Activated T-helper 1 cell treated with anti-CD3 and anti-CD28 coated beads, Interleukin-12 subunit alpha, Interleukin-12 subunit beta, Interleukin-2, Interleukin-4 antibody, amounts not matched to agents 30 ng/mL and 10 ng/mL and 1 ng/mL, durations not matched to agents 14 hours and 24 hours and 36 hours (primary cell): ENCODE measurements around the gene PDPN. TPM values are rescaled to one million over a fixed set of nuclear protein-coding genes. Genes with fewer than 3 reads are reported as not detected.

Source experiments
- DNase-seq: peaks from one replicate; pipeline ENCODE4 v3.0.0; 2021; ENCODE audit warnings: low spot score
- H3K27ac Mint-ChIP-seq: one replicate; pipeline ENCODE4 v1.8.0; 2021; ENCODE audit warnings: mild to moderate bottlenecking, mixed read lengths
- H3K27me3 Mint-ChIP-seq: one replicate; pipeline ENCODE4 v1.8.0; 2022; ENCODE audit warnings: mild to moderate bottlenecking, moderate library complexity, mixed read lengths; ENCODE audit not compliant: insufficient read depth
- H3K36me3 Mint-ChIP-seq: one replicate; pipeline ENCODE4 v1.8.0; 2021; ENCODE audit warnings: low read depth, mixed read lengths
- H3K4me1 Mint-ChIP-seq: one replicate; pipeline ENCODE4 v1.8.0; 2021; ENCODE audit warnings: low read depth, mixed read lengths
- H3K4me3 Mint-ChIP-seq: one replicate; pipeline ENCODE4 v1.8.0; 2021; ENCODE audit warnings: mild to moderate bottlenecking, moderate library complexity, mixed read lengths
- H3K9me3 Mint-ChIP-seq: one replicate; pipeline ENCODE4 v1.8.0; 2021; ENCODE audit warnings: mixed read lengths
- intact Hi-C: fragments of 100-400 bp; cut with micrococcal nuclease; formaldehyde crosslinking; loops from one replicate; pipeline ENCODE4 v1.15.1; 2024
- total RNA-seq: library from RNA; stranded (reverse); gene quantifications from 2 replicates; pipeline ENCODE4 v1.2.3, GENCODE V29; 2022

PDPN gene
- total RNA-seq, 1 donor from 2014 or later = not detected

GRCh38 chr1:13628218-13628617 lies 44.6 kb downstream of the PDPN start:
- no peak for DNase-seq
- no peaks in the 10 kb centered on the region for H3K27me3 Mint-ChIP-seq
- H3K27ac Mint-ChIP-seq = no peak overlapping the region
- H3K36me3 Mint-ChIP-seq = no peaks in the 10 kb centered on the region
- intact Hi-C loops = no loop called here
- no peaks in the 10 kb centered on the region for H3K9me3 Mint-ChIP-seq
- H3K4me1 Mint-ChIP-seq = no peaks in the 10 kb centered on the region
- H3K4me3 Mint-ChIP-seq = no peak overlapping the region

DNA sequence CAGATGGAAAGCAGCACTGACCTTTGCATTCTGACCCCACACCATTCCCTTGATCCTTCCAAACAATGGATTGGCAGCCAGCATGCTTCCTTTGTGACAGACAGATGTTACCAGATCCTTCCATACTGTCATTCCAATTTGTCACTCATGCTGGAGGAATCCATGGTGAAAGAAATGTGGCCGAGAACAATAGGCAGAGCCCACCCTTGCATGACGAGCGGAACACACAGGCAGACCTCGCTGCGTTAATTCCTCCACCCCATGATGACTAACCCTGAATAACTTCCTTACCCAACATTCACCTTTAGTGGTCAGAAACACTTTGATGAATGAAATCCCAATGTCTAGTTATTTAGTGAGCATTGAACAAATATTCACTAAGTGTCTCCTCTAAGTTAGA lies 45.1 kb downstream of the PDPN start:
- Mint-ChIP-seq H3K4me1 (no peaks in the 10 kb centered on the region), H3K4me3 (no peak overlapping the region), H3K27ac (no peak overlapping the region), H3K9me3 (no peaks in the 10 kb centered on the region), H3K36me3 (no peaks in the 10 kb centered on the region), H3K27me3 (no peaks in the 10 kb centered on the region)
- intact Hi-C loops = no loop called here
- DNase-seq = no peak

- no peak for DNase-seq
- no peaks in the 10 kb centered on the region for H3K4me1 Mint-ChIP-seq
- peaks cover 3% of the 10 kb centered on the region for H3K36me3 Mint-ChIP-seq
- H3K4me3 Mint-ChIP-seq = no peak overlapping the region
- H3K27me3 Mint-ChIP-seq = no peaks in the 10 kb centered on the region
- intact Hi-C loops = no loop called here
- H3K27ac Mint-ChIP-seq = no peak overlapping the region
- H3K9me3 Mint-ChIP-seq = peaks cover 23% of the 10 kb centered on the region
Observed at GRCh38 chr1:13642306-13643004, 58.8 kb downstream of the PDPN start.

- H3K27ac Mint-ChIP-seq = no peak overlapping the region
- intact Hi-C loops = no loop called here
- DNase-seq = no peak
Observed at GRCh38 chr1:13643017-13643416, 59.4 kb downstream of the PDPN start.

DNA sequence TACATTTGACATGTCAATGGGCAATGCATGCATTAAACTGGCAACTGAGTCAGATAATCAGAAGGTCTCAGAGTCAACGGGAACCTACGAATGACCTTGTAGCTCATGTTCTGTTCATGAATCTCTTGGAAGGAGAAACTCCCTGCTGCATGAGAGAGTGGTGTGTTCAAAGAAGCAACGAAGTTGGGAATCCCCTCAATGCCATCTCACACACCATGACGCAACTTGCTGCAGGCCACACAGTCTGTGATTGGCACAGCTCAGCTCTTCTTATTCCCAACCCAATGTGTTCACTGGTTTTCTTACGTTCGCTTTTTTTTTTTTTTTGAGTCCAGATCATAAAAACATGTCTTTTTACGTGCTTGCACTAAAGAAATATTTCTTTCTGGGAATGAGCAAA lies 62.9 kb downstream of the PDPN start:
- no peak for DNase-seq
- H3K27me3 Mint-ChIP-seq = no peaks in the 10 kb centered on the region
- H3K27ac Mint-ChIP-seq = no peak overlapping the region
- no peak overlapping the region for H3K4me3 Mint-ChIP-seq
- intact Hi-C loops = no loop called here
- H3K4me1 Mint-ChIP-seq = no peaks in the 10 kb centered on the region
- peaks cover 3% of the 10 kb centered on the region for H3K9me3 Mint-ChIP-seq
- no peaks in the 10 kb centered on the region for H3K36me3 Mint-ChIP-seq

More at GRCh38 chr1:13643017-13643416, 59.4 kb downstream of the PDPN start:
- Mint-ChIP-seq H3K36me3 (peaks cover 3% of the 10 kb centered on the region), H3K4me3 (no peak overlapping the region), H3K9me3 (peaks cover 26% of the 10 kb centered on the region), H3K4me1 (no peaks in the 10 kb centered on the region), H3K27me3 (no peaks in the 10 kb centered on the region)

- Mint-ChIP-seq H3K27me3 (peaks cover 2% of the 10 kb centered on the region), H3K27ac (no peak overlapping the region), H3K36me3 (no peaks in the 10 kb centered on the region), H3K9me3 (peaks cover 3% of the 10 kb centered on the region), H3K4me1 (no peaks in the 10 kb centered on the region), H3K4me3 (no peak overlapping the region)
- no peak for DNase-seq
- intact Hi-C loops = no loop called here
Observed at GRCh38 chr1:13651279-13651678, 67.6 kb downstream of the PDPN start.

- Mint-ChIP-seq H3K9me3 (peaks cover 3% of the 10 kb centered on the region), H3K27ac (no peak overlapping the region), H3K4me3 (no peak overlapping the region), H3K27me3 (peaks cover 2% of the 10 kb centered on the region), H3K36me3 (no peaks in the 10 kb centered on the region), H3K4me1 (no peaks in the 10 kb centered on the region)
- intact Hi-C loops = no loop called here
- DNase-seq = no peak
Observed at GRCh38 chr1:13652238-13652637, 68.6 kb downstream of the PDPN start.

DNA sequence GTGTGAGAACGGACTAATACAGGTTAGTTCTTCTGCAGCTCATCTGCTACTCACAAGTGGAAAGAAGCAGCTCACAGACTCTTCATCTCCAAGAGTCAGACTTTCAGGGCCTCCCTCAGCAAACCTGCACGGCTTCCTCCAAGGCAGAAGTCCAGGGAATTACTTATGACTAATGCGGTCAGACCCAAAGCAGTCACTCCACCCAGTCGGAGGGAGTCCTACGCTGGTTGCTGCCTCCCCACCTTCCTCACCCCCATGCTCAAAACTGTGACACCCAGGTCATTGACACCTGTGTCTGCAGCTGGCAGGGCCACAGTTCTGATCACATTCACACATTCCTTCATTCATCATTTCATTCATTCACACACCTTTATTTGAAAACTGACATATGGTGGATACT lies 77.9 kb downstream of the PDPN start:
- H3K9me3 Mint-ChIP-seq = peaks cover 4% of the 10 kb centered on the region
- peaks cover 6% of the 10 kb centered on the region for H3K4me1 Mint-ChIP-seq
- no peak overlapping the region for H3K4me3 Mint-ChIP-seq
- intact Hi-C loops = no loop called here
- no peak for DNase-seq
- peaks cover 3% of the 10 kb centered on the region for H3K27me3 Mint-ChIP-seq
- H3K27ac Mint-ChIP-seq = no peak overlapping the region
- no peaks in the 10 kb centered on the region for H3K36me3 Mint-ChIP-seq

DNA sequence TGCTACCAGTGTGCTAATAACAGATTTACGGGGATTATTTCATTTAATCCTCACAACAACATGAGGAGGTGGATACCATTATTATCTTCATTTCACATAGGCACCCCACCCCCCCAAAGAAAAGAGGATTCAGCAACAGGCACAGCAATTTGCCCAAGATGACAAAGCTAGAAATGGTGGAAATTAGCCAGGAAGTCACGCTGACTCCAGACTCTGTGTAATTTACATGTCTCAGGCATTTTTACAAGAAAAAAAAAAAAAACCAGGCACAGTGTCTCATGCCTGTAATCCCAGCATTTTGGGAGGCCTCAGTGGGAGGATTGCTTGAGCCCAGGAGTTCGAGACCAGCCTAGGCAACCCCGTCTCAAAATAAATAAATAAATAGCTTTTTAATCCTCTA lies 78.9 kb downstream of the PDPN start:
- intact Hi-C loops = no loop called here
- no peak for DNase-seq
- Mint-ChIP-seq H3K36me3 (no peaks in the 10 kb centered on the region), H3K27me3 (peaks cover 3% of the 10 kb centered on the region), H3K9me3 (peaks cover 4% of the 10 kb centered on the region), H3K4me3 (no peak overlapping the region), H3K4me1 (peaks cover 6% of the 10 kb centered on the region), H3K27ac (no peak overlapping the region)

DNA sequence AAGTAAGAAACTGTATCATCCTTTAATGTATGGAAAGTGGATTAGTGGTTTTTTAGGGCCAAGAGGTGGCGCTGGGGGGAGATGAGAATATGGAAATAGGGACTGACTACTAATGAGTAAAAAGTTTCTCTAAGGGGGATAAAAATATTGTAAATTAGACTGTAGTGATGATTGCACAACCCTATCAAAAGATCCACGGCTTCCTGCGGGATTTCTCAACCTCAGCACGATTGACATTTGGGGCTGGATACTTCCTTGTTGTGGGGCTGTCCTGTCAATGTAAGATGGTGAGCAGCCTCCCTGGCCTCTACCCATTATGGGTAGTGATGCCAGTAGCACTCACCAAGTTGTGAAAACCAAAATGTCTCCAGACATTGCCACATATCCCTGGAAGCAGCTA lies 80.3 kb downstream of the PDPN start:
- H3K27me3 Mint-ChIP-seq = peaks cover 3% of the 10 kb centered on the region
- H3K4me3 Mint-ChIP-seq = no peak overlapping the region
- no peak overlapping the region for H3K27ac Mint-ChIP-seq
- H3K36me3 Mint-ChIP-seq = no peaks in the 10 kb centered on the region
- H3K9me3 Mint-ChIP-seq = peaks cover 4% of the 10 kb centered on the region
- intact Hi-C loops = no loop called here
- peaks cover 6% of the 10 kb centered on the region for H3K4me1 Mint-ChIP-seq
- DNase-seq = no peak

- DNase-seq = no peak
- Mint-ChIP-seq H3K36me3 (no peaks in the 10 kb centered on the region), H3K4me3 (no peak overlapping the region), H3K27ac (no peak overlapping the region), H3K4me1 (peaks cover 6% of the 10 kb centered on the region), H3K9me3 (peaks cover under 1% of the 10 kb centered on the region), H3K27me3 (no peaks in the 10 kb centered on the region)
- intact Hi-C loops = no loop called here
Observed at GRCh38 chr1:13664451-13664850, 80.8 kb downstream of the PDPN start.

GRCh38 chr1:13666317-13666716 lies 82.7 kb downstream of the PDPN start:
- peaks cover 3% of the 10 kb centered on the region for H3K27me3 Mint-ChIP-seq
- H3K36me3 Mint-ChIP-seq = no peaks in the 10 kb centered on the region
- H3K4me1 Mint-ChIP-seq = peaks cover 6% of the 10 kb centered on the region
- no peak overlapping the region for H3K27ac Mint-ChIP-seq
- H3K9me3 Mint-ChIP-seq = no peaks in the 10 kb centered on the region
- no peak overlapping the region for H3K4me3 Mint-ChIP-seq
- no peak for DNase-seq
- intact Hi-C loops = loop anchor here (5.0 kb wide), 1 partner anchor 81 kb away; no protein-coding TSS in a partner anchor
